ENCODE measurements around the gene LRRK1. TPM values are rescaled to one million over a fixed set of nuclear protein-coding genes. Genes with fewer than 3 reads are reported as not detected.

Gene LRRK1
- total RNA-seq, 1 donor from 2014 or later, result 6.6 TPM

DNA sequence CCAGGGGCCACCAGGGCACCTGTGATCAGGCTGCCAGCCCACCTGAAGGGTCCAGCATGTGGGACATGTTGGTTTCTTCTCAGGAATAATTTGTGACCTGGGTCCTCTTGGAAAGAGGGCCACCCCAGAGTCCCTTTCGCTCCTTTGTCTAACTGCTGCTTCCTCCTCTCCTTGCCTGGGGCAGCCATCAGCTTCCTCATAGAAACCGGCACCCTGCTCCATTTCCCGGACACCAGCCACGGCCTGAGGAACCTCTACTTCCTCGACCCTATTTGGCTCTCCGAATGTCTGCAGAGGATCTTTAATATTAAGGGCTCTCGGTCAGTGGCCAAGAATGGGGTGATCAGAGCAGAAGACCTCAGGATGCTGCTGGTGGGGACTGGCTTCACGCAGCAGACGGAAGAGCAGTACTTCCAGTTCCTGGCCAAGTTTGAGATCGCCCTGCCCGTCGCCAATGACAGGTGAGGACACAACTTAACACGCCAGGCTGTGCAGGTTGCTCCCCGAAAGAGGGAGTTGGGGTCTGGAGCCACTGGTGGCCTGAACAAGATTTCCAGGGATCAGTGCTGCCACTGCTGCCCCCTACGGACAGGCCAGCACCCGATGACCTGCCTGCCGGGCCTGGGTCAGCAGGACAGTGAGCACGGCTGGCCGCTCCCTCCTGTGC, 109.7 kb downstream of the LRRK1 start:
- no peaks in the 10 kb centered on the region for H3K27me3 ChIP-seq (ENCODE audit: control insufficient read depth, insufficient read depth, low read length)
- TF ChIP-seq, protein P1, sequence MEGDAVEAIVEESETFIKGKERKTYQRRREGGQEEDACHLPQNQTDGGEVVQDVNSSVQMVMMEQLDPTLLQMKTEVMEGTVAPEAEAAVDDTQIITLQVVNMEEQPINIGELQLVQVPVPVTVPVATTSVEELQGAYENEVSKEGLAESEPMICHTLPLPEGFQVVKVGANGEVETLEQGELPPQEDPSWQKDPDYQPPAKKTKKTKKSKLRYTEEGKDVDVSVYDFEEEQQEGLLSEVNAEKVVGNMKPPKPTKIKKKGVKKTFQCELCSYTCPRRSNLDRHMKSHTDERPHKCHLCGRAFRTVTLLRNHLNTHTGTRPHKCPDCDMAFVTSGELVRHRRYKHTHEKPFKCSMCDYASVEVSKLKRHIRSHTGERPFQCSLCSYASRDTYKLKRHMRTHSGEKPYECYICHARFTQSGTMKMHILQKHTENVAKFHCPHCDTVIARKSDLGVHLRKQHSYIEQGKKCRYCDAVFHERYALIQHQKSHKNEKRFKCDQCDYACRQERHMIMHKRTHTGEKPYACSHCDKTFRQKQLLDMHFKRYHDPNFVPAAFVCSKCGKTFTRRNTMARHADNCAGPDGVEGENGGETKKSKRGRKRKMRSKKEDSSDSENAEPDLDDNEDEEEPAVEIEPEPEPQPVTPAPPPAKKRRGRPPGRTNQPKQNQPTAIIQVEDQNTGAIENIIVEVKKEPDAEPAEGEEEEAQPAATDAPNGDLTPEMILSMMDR (IDR thresholded peaks at IDR 0.05; ENCODE audit: insufficient read depth, low read length, poor library complexity, severe bottlenecking), result no peak
- no peak for DNase-seq (ENCODE audit: low read depth)
- H3K4me3 ChIP-seq (ENCODE audit: low read depth, low read length), result no peak overlapping the region
- peaks cover 1% of the 10 kb centered on the region for H3K36me3 ChIP-seq (ENCODE audit: control insufficient read depth, insufficient read depth, low read length)

DNA sequence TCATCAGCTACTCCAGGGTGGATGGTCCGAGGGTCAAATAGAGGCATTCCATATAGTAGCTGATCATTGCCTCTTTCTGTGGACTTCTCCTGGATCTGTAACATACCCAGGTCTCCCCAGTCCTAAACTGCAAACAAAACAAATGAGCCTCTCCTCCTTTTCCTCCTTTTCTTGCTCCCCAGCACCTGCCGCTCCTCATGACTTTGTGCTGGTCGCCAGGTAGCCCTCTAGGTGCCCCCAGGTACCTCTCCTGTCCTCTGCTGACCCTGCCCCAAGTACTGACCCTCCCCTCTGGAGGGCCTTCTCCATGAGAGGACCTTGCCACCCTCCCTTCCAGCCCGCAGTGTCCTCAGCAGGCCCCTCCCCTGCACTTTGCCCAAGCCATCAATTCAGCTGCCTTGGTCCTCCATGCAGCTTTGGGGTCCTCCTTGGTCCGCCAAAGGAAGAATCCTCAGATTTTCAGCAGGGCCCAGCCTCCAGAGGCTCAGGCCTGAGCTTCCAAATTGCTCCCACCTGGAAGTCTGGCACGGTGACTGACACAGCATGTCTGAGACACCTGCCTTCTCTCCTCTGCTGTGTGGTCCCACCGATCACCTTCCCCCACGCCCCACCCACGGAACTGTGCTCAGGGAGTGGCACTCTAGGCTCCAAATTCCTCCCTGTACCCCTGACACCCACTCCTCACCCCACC, 111.0 kb downstream of the LRRK1 start:
- Histone ChIP-seq H3K27me3 (ENCODE audit: control insufficient read depth, insufficient read depth, low read length) (no peaks in the 10 kb centered on the region), H3K4me3 (ENCODE audit: low read depth, low read length) (no peak overlapping the region), H3K36me3 (ENCODE audit: control insufficient read depth, insufficient read depth, low read length) (peaks cover 1% of the 10 kb centered on the region)
- DNase-seq (ENCODE audit: low read depth), result no peak
- TF ChIP-seq, protein P1 (IDR thresholded peaks at IDR 0.05; ENCODE audit: insufficient read depth, low read length, poor library complexity, severe bottlenecking), result no peak

DNA sequence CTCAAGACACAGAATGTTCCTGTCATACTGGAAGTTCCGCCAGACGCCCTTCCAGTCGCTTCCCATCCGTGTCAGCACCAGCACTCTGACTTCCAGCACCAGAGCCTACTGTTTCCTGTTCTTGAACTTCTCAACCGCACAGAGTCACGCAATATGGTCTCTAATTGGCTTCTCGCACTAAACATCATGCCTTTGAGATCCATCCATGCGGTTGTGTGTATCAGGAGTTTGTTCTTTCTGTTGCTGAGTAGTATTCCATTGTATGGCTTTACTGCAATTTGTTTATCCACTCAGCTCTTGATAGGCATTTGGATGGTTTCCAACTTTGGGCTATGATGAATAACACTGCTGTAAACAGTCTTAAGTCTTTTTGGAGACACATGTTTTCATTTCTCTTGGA, 112.1 kb downstream of the LRRK1 start:
- Histone ChIP-seq H3K36me3 (ENCODE audit: control insufficient read depth, insufficient read depth, low read length) (peaks cover 1% of the 10 kb centered on the region), H3K27me3 (ENCODE audit: control insufficient read depth, insufficient read depth, low read length) (no peaks in the 10 kb centered on the region), H3K4me3 (ENCODE audit: low read depth, low read length) (no peak overlapping the region)
- no peak for DNase-seq (ENCODE audit: low read depth)
- TF ChIP-seq, protein P1 (IDR thresholded peaks at IDR 0.05; ENCODE audit: insufficient read depth, low read length, poor library complexity, severe bottlenecking), result no peak

DNA sequence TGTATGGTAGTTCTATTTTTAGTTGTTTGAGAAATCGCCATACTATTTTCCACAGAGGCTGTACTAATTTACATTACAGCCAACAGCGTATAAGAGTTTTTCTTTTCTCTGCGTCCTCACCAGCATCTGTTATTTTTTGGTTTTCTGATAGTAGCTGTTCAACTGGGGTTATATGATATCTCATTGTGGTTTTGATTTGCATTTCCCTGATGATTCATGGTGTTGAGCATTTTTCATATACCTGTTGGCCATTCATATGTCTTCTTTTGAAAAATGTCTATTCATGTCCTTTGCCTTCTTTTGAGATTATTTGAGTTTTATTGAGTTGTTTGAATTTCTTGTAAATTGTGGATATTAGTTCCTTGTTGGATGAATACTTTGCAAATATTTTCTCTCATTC, 114.6 kb downstream of the LRRK1 start:
- no peak for DNase-seq (ENCODE audit: low read depth)
- Histone ChIP-seq H3K4me3 (ENCODE audit: low read depth, low read length) (no peak overlapping the region), H3K36me3 (ENCODE audit: control insufficient read depth, insufficient read depth, low read length) (no peaks in the 10 kb centered on the region), H3K27me3 (ENCODE audit: control insufficient read depth, insufficient read depth, low read length) (no peaks in the 10 kb centered on the region)
- TF ChIP-seq, protein P1 (IDR thresholded peaks at IDR 0.05; ENCODE audit: insufficient read depth, low read length, poor library complexity, severe bottlenecking), result no peak

DNA sequence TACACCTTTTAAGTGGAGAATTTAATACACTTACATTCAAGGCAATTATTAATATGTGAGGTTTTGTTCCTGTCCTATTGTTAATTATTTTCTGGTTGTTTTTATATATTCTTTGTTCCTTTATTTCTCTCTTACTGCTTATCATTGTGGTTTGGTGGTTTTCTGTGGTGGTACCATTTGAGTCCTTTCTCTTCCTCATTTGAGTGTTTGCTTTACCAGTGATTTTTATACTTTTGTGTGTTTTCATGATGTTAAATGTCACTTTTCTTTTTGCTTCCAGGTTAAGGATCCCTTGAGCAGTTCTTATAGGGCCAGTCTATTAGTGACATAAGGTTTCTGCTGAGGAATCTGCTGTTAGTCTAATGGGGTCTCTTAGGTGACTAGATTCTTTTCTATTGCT, 116.5 kb downstream of the LRRK1 start:
- H3K36me3 ChIP-seq (ENCODE audit: control insufficient read depth, insufficient read depth, low read length), result no peaks in the 10 kb centered on the region
- TF ChIP-seq, protein P1 (IDR thresholded peaks at IDR 0.05; ENCODE audit: insufficient read depth, low read length, poor library complexity, severe bottlenecking), result no peak
- no peak overlapping the region for H3K4me3 ChIP-seq (ENCODE audit: low read depth, low read length)
- no peaks in the 10 kb centered on the region for H3K27me3 ChIP-seq (ENCODE audit: control insufficient read depth, insufficient read depth, low read length)
- no peak for DNase-seq (ENCODE audit: low read depth)

Data from kidney epithelial cell (primary cell).